Stimulated activated CD8-positive, alpha-beta memory T cell treated with anti-CD3 and anti-CD28 coated beads, Interleukin-7, amount 100 ng/mL, for 24 hours (primary cell): ENCODE measurements around the gene ZFP3.
"Not testable (repeated sequence)": the region's sequence is repeated elsewhere in the genome, so short reads cannot be mapped to it uniquely, and the experiment has no call there.

Experiments
- DNase-seq: peaks from one replicate; pipeline ENCODE4 v3.0.0-alpha.2; 2020; ENCODE audit warnings: low read depth

The ZFP3 gene

DNA sequence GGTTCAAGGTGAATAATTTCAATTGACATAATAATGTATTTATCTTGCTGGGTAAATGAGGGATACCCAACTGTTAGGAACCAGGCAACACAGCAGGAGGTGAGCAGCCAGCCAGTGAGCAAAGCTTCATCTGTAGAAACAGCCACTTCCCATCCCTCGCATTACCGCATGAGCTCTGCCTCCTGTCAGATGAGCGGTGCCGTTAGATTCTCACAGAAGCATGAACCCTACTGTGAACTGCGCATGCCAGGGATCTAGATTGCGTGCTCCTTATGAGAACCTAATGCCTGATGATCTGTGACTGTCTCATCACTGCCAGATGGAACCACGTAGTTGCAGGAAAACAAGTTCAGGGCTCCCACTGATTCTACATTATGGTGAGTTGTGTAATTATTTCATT, 46.6 kb downstream of the ZFP3 start:
- not testable (repeated sequence) for DNase-seq

DNA sequence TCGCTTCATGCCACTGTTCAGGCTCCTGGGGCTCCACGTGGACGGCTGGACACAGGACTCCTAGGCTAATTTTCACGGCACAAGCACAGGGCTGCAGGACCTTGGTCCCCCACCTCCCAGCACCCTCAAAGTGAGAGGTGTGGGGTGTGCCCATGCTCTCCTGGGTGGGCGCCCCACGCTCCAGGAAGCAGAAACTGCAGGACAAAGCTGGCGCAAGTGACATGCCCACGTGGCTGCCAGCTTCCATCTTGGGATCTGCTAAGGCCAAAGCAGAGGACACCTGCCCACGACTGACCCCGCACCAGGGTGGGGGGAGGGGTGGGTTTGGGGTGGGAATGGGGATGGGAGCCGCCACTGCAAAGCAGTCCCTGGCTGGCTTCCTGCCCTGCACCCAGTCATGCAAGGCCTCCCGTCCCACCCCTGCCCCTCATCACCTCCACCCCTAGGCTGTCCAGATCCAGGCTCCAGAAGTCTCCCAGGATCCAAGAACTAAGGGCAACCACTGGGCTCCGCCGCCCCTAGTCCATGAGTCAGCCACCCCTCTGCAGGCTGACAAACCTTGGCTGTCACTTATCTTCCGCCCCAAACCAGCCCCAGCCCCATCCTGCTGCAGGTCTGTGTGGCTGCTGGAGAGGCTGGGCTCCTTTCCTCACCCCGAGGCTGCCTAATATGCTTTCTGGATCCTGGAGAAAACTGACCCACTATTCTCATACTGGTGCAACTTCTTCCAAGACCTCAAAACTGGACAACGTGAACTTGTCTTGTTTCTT, 48.6 kb downstream of the ZFP3 start:
- no peak for DNase-seq

DNA sequence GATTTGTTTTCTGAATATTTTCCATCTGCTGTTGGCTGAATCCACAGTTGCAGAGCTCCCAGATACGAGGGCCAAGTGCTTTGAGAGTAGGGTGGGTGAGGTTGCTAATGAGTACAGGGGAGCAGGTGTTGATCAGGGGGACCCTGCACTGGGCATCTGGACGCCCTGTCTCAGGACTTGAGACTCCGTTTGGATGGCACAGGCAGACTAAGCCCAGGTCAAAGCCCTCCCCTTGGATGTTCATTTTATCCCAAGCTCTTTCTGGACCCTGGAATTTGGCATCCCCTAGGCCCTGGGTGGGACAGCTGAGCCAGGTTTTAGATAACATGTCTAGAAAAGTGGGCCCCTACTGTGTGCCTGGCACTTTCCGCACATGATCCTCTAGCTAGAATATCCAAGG, 49.6 kb downstream of the ZFP3 start:
- no peak for DNase-seq

DNA sequence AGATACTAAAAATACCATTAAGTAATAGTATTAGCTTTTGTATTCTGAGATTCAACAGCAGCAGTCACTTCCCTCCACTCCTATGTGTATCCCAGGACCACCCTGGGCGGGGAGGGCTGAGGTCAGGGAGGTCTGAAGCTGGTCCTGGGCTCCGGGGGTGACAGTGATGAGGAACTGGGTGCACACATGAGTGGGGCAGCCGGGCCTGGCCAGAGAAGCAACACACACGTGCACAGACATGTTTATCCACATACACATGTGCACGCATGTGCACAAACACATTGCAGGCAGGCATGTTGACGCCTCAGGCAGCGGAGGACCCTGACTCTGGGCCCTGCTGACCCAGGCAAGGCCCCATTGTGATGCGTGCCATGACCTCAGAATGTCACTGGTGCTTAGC, 50.1 kb downstream of the ZFP3 start:
- not testable (repeated sequence) for DNase-seq

DNA sequence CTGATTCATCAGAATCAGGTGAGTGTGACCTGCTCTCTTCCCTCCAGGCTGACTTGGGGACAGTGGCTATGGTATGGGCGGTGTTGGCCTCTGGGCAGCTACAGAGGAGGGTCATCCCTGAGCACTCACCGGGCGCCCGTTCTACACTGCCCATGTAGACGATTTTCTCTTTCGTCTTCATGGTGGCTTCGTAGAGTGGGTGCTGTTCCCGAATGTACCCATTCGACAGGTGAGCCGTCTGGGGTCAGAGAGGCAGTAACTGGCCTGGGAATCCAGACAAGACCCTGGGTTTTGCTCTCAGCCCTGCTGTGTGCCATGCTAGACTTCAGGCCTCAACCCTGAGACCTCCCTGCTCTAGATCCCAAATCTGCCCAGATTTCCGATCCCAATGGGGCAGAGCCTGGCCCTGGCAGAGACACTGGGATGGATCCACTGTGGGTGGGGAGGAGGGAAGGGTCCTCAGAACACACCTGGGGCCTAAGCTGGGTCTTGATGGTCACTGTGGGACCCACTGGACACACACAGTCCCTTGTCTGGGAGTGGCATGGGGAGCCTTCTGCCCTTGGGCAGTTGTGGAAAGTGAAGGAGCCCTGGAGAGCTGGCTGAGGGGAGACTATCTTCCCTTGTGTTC, 50.8 kb downstream of the ZFP3 start:
- no peak for DNase-seq

DNA sequence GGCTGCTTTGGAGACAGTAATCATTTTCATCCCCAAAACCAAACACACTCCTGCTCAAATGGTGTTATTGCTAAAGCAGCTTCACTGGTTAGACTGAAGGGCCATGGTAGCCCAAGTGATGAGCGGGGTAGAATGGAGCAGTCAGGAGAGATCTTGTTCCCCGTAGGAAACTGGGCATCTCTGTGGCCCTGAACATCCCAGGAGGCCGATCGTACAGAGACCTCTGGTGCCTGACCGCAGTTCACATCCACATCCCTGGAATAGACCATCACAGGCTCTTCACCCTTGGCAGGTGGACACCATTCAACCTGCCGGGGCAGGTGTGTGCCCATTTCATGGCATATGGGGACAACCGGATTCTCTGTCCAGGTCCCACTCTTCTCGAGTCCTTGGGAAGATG, 51.5 kb downstream of the ZFP3 start:
- not testable (repeated sequence) for DNase-seq

DNA sequence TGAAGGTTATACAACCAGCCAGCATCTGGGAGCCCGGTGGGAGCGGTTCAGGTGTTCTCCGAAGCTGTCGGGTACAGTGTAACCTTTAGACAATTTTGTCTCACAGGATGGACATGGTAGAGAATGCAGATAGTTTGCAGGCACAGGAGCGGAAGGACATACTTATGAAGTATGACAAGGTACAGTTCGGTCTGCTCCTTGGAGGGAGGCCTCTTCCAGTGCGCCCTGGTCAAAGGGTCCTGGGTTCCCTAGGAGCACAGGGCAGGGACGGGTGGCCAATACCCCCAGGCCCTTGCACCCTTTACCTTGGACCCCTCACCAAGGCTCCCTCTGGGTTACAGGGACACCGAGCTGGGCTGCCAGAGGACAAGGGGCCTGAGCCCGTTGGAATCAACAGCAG, 52.0 kb downstream of the ZFP3 start:
- DNase-seq: not testable (repeated sequence)

DNA sequence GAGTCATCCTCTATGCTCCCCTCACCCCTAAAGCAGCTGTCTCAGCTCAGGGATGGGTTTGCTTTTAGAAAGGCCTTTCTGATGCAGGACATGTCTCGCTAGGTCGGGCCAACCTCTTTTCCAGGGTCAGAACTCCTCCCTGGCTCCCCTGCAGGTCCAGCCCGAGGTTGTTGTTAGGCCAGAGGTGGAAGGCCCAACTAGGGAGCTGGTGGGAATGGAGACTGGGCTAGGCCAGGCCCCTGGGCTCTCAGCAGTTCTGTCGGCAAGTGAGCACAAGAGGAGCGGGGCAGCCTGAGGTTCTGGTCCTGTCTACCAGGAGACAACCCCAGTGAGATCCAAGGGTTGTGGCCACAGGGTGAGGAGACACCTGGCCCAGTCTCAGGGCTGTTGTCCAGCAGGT, 52.4 kb downstream of the ZFP3 start:
- not testable (repeated sequence) for DNase-seq

DNA sequence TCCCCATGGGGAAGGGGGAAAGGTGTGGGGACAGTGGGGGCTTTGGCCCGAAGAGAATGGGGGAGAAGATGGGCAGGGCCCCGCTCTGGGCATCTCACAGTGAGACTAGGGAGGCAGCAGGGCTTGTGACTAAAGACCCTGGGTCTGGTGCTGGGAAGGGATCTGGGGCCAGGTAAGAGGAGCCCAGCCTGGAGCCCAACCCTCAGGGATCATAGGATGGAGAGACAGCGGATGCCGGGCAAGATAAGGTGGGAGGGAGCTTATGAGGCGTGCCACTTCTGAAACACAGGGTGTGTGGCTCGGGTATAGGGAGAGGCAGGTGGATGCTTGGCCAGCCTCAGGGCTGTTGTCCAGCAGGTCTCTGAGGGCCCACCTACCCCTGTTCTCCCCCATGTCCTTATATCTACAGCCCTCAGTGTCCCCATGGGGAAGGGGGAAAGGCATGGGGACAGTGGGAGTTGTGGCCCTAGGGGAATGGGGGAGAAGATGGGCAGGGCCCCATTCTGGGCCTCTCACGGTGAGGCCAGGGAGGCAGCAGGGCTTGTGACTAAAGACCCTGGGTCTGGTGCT, 53.0 kb downstream of the ZFP3 start:
- no peak for DNase-seq

DNA sequence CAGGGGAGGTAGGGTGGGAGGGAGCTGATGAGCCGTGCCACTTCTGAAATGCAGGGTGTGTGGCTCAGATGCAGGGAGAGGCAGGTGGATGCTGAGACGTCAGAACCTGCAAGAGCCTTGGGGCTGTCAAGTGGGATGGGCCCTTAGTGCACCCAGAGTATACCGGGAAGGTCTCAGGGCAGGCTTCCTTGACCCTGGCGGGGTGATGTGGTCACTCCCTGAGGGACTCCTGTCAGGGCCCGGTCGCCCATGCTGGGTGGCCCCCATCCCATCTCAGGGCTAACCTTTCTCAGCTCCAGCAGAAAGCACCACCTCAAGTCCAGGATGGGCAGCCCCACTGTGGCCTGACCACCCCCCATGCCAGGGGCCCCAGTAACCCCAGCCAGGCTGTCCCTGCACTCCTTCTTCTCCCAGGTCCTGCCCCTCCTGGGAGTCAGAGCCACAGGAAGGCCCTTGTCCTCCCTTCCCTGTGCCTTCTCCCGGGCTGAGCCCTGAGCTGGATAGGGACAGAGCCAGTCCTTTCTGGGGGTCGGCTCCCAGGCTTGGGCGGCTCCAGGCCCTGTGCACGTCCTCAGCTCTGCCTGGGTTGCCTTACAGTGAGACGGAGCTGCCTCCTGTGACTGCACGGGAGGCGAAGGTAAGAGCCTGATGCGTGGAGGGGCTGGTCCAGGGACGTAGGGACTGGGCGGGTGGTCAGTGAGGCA, 53.7 kb downstream of the ZFP3 start:
- not testable (repeated sequence) for DNase-seq

DNA sequence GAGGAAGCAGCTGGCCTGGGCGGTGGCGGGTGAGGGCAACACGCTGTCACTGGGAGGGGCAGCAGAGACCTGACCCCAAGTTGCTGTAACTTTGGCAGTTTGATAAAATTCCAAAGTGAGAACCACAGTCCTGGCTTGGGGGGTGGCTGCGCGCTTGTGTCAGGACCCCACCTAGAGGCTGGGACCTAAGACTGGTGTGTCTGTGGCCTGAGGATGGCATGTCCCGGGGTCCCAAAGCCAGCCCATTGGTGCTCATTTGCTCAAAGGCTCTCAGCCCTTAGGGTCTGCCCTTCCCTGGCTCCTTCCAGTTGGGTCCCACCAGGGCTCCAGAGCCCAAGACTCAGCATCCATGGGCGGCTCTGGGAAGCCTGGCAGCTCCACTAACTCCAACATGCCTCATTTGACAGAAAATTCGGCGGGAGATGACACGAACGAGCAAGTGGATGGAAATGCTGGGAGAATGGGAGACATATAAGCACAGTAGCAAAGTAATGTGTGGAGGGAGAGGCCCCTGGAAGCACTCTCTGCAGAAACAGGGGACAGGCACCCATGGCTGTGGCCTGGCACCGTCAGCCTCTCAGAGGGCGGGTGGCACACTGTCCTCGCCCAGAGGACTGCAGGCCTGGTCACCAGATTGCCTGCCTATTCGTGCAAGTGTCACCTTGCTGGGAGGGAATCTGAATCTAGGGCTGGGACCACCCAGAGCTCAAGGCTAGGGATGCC, 54.4 kb downstream of the ZFP3 start:
- DNase-seq: not testable (repeated sequence)

DNA sequence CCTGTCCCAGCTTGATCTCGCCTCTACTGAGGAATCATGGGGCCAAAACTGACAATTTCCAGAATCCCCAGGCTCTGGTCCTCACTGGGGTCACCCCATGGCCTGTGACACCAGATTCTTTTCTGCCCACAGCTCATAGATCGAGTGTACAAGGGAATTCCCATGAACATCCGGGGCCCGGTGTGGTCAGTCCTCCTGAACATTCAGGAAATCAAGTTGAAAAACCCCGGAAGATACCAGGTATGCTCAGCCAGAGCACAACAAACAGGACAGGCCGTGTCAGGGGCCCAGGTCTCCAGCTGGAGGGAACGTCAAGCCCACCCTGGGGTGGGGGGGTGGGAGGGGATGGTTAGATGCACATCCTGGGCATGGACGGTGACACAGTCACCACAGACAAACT, 55.0 kb downstream of the ZFP3 start:
- DNase-seq: no peak

DNA sequence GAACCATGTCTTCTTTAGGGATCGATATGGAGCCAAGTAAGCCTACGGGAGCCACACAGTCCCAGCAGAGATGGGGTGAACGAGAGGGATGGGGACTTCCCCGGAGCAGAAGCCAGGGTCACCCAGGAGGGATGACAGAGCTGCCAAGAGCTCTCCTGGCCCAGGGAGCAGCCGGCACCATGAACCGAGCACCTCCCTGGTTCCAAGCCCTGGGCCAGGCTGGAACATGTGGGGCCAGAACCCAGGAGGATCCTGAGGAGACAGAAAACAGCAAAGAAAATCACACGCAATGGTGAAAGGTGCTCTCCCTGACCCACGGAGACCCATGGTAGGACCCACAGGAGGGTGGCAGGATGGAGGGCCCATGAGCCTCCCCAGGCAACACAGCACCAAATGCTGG, 55.7 kb downstream of the ZFP3 start:
- not testable (repeated sequence) for DNase-seq

DNA sequence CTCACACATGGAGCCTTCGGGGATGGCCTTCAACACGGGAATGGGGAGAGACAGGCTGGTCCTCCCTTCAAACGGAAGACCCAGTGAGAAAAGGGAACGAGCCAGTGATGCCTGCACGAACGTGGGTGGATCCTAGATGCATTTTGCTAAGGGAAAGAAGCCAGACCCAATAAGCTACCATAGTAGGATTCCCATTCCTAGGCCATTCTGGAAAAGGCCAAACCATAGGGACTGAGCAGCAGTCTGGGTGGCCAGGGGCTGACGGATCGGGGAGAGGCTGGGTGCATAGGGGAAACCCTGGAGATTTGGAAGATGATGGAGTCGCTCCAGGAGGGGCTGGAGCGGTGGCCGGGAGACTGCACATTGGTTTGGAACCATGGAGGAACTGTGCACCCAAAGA, 56.3 kb downstream of the ZFP3 start:
- not testable (repeated sequence) for DNase-seq

DNA sequence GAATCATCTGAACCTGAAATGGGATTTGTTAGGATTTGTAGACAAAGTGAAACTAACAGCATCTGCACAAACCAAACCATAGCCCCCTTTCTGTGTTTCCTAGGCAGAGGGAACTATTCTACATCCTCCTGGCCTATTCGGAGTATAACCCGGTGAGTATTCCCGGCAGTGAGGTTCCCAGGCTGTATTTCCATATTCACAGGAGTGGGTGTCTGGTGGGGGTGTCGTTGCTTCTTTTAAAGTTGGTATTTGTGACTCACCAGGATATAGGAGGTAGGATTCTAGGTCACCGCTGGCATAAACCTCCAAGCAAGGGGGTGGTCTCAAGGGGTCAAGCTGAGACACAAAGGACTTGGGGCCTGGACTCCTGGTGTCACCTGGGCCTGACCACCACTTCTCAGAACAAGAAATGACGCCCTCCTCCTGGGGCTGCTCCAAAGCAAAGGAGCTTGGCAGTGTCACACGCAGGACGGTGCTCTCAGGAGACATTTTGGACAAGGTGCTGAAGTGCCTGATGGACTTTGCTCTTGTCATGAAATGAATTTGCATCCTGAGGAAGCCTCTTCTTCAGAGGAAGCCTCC, 57.0 kb downstream of the ZFP3 start:
- DNase-seq: not testable (repeated sequence)

DNA sequence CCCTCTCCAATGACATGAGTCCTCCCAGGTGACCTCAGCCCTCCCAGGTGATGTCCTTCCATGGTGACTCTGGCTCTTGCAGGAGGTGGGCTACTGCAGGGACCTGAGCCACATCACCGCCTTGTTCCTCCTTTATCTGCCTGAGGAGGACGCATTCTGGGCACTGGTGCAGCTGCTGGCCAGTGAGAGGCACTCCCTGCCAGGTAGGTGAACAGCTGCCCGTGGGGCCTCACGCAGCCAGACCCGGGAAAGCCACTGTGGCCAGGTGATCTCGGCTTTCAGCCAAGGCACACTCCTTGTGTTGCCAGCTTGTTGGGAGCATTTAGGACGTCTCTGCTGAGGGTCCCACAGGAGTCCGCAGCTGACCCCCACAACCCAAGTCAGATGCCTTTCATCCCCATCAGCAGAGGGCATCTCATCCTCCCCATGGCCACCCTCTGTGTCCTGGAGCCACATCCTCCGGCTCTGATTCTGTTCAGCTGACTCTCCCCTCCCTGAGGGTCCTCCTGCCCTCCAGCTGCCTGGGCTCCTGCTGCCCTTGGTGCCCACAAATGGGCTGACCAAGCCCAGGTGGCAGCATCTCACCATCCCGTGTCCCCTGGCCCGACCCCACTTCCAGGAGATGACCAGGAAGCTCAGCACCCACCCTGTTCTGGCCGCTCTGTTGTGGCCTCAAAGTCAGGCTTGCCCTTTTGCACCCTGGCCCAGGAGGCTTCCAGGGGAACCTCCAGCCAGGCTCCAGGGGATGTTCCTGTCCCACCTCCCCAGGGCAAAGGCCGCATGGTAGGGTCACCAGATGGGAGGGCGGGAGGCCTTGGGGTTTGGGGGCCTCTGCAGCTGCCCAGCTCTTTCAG, 57.7 kb downstream of the ZFP3 start:
- DNase-seq: no peak

DNA sequence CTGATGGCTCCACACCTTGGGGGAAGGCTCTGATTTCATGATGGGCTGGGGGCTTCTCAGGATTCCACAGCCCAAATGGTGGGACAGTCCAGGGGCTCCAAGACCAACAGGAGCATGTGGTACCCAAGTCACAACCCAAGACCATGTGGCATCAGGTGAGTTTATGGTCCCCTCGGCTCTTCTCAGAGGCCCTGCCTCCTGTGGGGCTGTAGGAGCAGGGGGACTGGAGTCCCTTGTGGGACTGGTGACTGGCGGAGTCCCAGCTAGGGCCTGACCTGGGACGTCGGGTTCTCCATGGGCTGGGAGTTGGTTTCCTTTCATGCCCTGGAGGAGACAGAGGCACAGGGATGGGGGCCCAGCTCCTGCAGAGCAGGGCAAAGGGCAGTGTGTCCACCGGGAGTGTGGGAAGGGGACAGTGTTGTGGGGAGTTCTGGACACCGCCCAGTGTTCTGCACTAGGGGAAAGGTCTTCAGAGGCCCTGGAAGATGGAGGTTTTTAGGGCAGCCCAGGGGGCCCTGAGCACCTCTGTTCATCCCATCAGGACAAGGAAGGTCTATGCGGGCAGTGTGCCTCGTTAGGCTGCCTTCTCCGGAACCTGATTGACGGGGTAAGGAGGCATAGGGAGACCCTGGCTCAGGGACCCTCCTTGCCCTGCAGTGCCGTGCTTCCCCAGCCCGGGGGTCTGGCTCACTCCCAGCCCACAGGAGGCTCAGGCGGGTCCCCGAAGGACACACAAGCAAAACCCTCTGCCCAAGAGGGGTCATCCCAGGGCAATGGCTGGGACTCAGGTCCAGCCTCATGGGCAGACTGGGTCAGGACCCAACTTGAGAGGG, 58.5 kb downstream of the ZFP3 start:
- DNase-seq: not testable (repeated sequence)

DNA sequence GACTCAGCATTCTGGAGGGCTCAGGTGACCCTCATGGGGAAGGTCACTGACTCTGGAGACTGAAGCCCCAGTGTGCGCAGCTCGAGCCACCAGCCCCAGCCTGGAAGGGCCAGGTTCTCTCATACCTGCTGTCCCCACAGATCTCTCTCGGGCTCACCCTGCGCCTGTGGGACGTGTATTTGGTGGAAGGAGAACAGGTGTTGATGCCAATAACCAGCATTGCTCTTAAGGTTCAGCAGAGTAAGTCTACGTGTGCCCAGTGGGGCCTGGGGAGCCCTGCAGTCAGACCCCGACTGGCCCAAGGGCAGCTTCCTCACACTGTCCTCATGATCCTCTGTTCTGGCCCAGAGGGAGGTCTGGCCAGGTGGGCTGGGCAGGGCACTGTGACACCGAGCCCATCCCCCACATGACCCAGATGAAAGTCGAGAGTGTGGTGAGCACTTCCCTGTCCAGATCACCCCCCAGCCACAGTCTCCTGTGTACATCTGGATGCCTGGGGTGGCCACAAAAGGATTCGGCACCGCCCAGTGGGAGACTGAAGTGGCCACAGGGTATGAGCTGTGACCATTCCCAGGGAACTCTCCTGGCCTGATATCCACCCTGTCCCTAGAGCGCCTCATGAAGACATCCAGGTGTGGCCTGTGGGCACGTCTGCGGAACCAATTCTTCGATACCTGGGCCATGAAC, 59.4 kb downstream of the ZFP3 start:
- not testable (repeated sequence) for DNase-seq

DNA sequence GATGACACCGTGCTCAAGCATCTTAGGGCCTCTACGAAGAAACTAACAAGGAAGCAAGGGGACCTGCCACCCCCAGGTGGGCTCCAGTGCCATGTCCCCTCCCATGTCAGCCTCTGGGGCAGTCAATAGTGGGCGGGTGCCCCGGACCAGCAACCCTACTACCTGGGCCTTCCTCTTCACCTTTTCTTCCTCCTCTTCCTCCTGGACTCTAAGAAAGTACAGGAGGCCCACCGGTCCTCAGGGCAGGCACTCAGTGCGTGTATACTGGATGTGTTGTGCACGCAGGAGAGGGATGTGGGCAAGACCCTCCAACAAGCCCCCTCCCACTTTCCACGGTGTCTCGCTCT, 59.9 kb downstream of the ZFP3 start:
- DNase-seq: not testable (repeated sequence)
